ENCODE data around the gene TAPT1. TPM values are rescaled to one million over a fixed set of nuclear protein-coding genes. Genes with fewer than 3 reads are reported as not detected.

The TAPT1 gene
- total and polyA plus RNA-seq, 2 of the 13 experiments (the other 11 are each of a cell fraction or from before 2014, with no cell fraction given): 24.5 to 25.3 TPM

DNA sequence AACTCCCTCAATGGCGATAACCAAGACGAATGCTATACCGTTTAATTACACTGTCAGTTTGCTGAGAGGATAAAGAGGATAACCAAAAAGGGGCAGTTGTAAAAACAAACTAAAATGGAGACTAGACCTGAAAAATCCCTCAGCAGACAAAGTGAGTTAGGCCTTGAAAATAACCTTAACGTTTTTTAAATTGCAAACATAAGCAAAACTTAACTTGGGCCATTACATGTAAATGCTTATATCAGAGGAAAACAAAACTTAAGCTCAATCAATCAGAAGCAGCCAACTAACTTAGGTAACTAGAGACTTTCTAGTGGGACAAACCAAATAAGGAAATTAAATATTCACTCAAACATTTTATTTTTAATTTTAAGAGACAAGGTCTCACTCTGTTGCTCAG, 17.0 kb upstream of the TAPT1 start:
- DNase-seq (ENCODE audit: low spot score): no peak
- H2AFZ ChIP-seq (ENCODE audit: low read length): no peak overlapping the region
- H3K4me3 ChIP-seq (replicated peaks in 1 of 3; ENCODE audit: insufficient read depth in 1 of 3, low read depth in 2 of 3, low read length in 3 of 3): no peak overlapping the region
- TF ChIP-seq NFIC (IDR thresholded peaks at IDR 0.05; ENCODE audit: low read length) (no peak), MAFF (IDR thresholded peaks at IDR 0.05; ENCODE audit: low read depth, low read length) (peak; percentile 65; the same call in 1 of the 2 replicates), ATRX (CRISPR knock-in tag; IDR thresholded peaks at IDR 0.05; ENCODE audit: borderline replicate concordance) (no peak), REL (CRISPR knock-in tag; conservative IDR thresholded peaks at IDR 0.05) (no peak), MAFK (conservative IDR thresholded peaks at IDR 0.05 in 1 of 2, IDR thresholded peaks at IDR 0.05 in 1 of 2; ENCODE audit: low read length in 2 of 2) (peak; percentile 51 to 78)
- ChIA-PET CTCF (ENCODE audit: low intra/inter-chr PET ratio, low total read pairs) (no interaction called here), POLR2A (no interaction called here)
- no peak overlapping the region for H3K27ac ChIP-seq (ENCODE audit: extremely low read length, insufficient read depth, low read length)
- FAIRE-seq: no peak
- no peaks in the 10 kb centered on the region for H4K20me1 ChIP-seq (ENCODE audit: insufficient read depth, low read length)
- H3K27me3 ChIP-seq (ENCODE audit: control insufficient read depth in 1 of 2, insufficient read depth in 2 of 2, low read length in 2 of 2): no peaks in the 10 kb centered on the region
- no peaks in the 10 kb centered on the region for H3K36me3 ChIP-seq (replicated peaks in 1 of 2; ENCODE audit: control insufficient read depth in 1 of 2, insufficient read depth in 2 of 2, low read length in 2 of 2)
- peaks cover 19% of the 10 kb centered on the region for H3K4me1 ChIP-seq (ENCODE audit: insufficient read depth, low read length)
- no peaks in the 10 kb centered on the region for H3K79me2 ChIP-seq (ENCODE audit: insufficient read depth, low read length)
- no TSS peak for BruUV-seq (replicated peaks)
- no peak overlapping the region for H3K9ac ChIP-seq (ENCODE audit: insufficient read depth, low read depth, low read length)
- no peak overlapping the region for H3K4me2 ChIP-seq (ENCODE audit: low read depth, low read length)
- H3K9me3 ChIP-seq (ENCODE audit: low read length): no peaks in the 10 kb centered on the region
- ATAC-seq: no peak
- intact Hi-C loops (cut with micrococcal nuclease; ENCODE audit: unreplicated experiment) (no loop called here), in situ Hi-C loops (cut with HindIII; ENCODE audit: extremely low pct_ligation_motif_present, low pct_unique_long_range_greater_than_20kb) (no loop called here)
- WGBS (ENCODE audit: low lambda C conversion rate): 78% methylated on average over 4 of the region's 4 CpGs

DNA sequence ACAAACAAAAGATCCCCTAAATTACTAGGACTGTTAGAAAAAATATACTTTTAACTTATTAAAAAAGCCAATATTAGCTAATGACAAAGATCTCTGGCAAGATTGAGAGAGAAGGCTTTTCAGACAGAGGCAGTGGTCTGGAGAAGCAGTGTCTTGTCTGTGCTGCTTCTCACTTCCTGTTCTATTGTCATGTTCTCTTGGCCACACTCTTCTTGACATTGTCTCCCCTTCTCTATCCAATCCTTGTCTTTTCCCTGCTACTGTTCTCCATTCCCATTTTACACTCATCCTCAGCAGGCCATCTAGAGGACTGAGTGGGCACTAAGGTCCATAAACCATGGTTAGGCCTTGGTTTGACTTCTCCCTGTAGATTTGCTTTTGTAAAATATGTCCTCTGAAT, 14.0 kb upstream of the TAPT1 start:
- no peak overlapping the region for H3K4me3 ChIP-seq (replicated peaks in 1 of 3; ENCODE audit: insufficient read depth in 1 of 3, low read depth in 2 of 3, low read length in 3 of 3)
- DNase-seq (ENCODE audit: low spot score) (no peak), ATAC-seq (no peak; the same call in 2 of the 3 replicates), FAIRE-seq (no peak)
- TF ChIP-seq RFXANK (CRISPR knock-in tag; IDR thresholded peaks at IDR 0.05) (no peak), ZNF20 (CRISPR knock-in tag; IDR thresholded peaks at IDR 0.05) (no peak), ZNF18 (CRISPR knock-in tag; IDR thresholded peaks at IDR 0.05; ENCODE audit: insufficient replicate concordance) (no peak), PITX1 (CRISPR knock-in tag; IDR thresholded peaks at IDR 0.05) (no peak), HNRNPL (IDR thresholded peaks at IDR 0.05; ENCODE audit: low read depth, low read length) (no peak), NCOR1 (IDR thresholded peaks at IDR 0.05; ENCODE audit: borderline replicate concordance, low read length) (no peak), KDM1A (CRISPR knock-in tag; IDR thresholded peaks at IDR 0.05) (no peak), RBAK (CRISPR knock-in tag; IDR thresholded peaks at IDR 0.05) (no peak)
- TF ChIP-seq, protein P1, sequence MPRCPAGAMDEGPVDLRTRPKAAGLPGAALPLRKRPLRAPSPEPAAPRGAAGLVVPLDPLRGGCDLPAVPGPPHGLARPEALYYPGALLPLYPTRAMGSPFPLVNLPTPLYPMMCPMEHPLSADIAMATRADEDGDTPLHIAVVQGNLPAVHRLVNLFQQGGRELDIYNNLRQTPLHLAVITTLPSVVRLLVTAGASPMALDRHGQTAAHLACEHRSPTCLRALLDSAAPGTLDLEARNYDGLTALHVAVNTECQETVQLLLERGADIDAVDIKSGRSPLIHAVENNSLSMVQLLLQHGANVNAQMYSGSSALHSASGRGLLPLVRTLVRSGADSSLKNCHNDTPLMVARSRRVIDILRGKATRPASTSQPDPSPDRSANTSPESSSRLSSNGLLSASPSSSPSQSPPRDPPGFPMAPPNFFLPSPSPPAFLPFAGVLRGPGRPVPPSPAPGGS (CRISPR knock-in tag; IDR thresholded peaks at IDR 0.05): no peak
- TF ChIP-seq, protein P2, sequence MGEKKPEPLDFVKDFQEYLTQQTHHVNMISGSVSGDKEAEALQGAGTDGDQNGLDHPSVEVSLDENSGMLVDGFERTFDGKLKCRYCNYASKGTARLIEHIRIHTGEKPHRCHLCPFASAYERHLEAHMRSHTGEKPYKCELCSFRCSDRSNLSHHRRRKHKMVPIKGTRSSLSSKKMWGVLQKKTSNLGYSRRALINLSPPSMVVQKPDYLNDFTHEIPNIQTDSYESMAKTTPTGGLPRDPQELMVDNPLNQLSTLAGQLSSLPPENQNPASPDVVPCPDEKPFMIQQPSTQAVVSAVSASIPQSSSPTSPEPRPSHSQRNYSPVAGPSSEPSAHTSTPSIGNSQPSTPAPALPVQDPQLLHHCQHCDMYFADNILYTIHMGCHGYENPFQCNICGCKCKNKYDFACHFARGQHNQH (CRISPR knock-in tag; IDR thresholded peaks at IDR 0.05): no peak
- POLR2A ChIA-PET: no interaction called here
- no peak overlapping the region for H3K4me2 ChIP-seq (ENCODE audit: low read depth, low read length)
- H3K4me1 ChIP-seq (ENCODE audit: insufficient read depth, low read length): peaks cover 19% of the 10 kb centered on the region
- no peaks in the 10 kb centered on the region for H3K9me3 ChIP-seq (ENCODE audit: low read length)
- H3K9ac ChIP-seq (ENCODE audit: insufficient read depth, low read depth, low read length): no peak overlapping the region
- no peak overlapping the region for H3K27ac ChIP-seq (ENCODE audit: extremely low read length, insufficient read depth, low read length)
- no TSS peak for BruUV-seq (replicated peaks)
- no peaks in the 10 kb centered on the region for H4K20me1 ChIP-seq (ENCODE audit: insufficient read depth, low read length)
- no peaks in the 10 kb centered on the region for H3K36me3 ChIP-seq (replicated peaks in 1 of 2; ENCODE audit: control insufficient read depth in 1 of 2, insufficient read depth in 2 of 2, low read length in 2 of 2)
- CTCF ChIA-PET (ENCODE audit: low intra/inter-chr PET ratio, low total read pairs): no interaction called here
- no peaks in the 10 kb centered on the region for H3K27me3 ChIP-seq (ENCODE audit: control insufficient read depth in 1 of 2, insufficient read depth in 2 of 2, low read length in 2 of 2)
- no peaks in the 10 kb centered on the region for H3K79me2 ChIP-seq (ENCODE audit: insufficient read depth, low read length)
- no peak overlapping the region for H2AFZ ChIP-seq (ENCODE audit: low read length)
- in situ Hi-C loops (cut with HindIII; ENCODE audit: extremely low pct_ligation_motif_present, low pct_unique_long_range_greater_than_20kb) (no loop called here), intact Hi-C loops (cut with micrococcal nuclease; ENCODE audit: unreplicated experiment) (no loop called here)

Measured in HepG2 (cell line).